SJCRH30 (cell line): ENCODE measurements around the gene UNC79. TPM values are rescaled to one million over a fixed set of nuclear protein-coding genes. Genes with fewer than 3 reads are reported as not detected.

Experiments used
- DNase-seq, 2 experiments: peaks; one replicate each; pipeline ENCODE4 v3.0.0-alpha.2; 2015 to 2020
- H3K27ac ChIP-seq: fragments of 250-450 bp; sonication (Bioruptor Pico); 2 replicates; pipeline ENCODE4 v1.5.1; 2020; ENCODE audit warnings: mild to moderate bottlenecking, moderate library complexity
- H3K27me3 ChIP-seq: fragments of 250-450 bp; sonication (Bioruptor Pico); 2 replicates; pipeline ENCODE4 v1.5.1; 2020; ENCODE audit warnings: mild to moderate bottlenecking, moderate library complexity
- H3K36me3 ChIP-seq: fragments of 250-450 bp; sonication (Bioruptor Pico); 2 replicates; pipeline ENCODE4 v1.5.1; 2020; ENCODE audit warnings: mild to moderate bottlenecking, moderate library complexity
- H3K4me1 ChIP-seq: fragments of 250-450 bp; sonication (Bioruptor Pico); 2 replicates; pipeline ENCODE4 v1.5.1; 2020; ENCODE audit warnings: mild to moderate bottlenecking, moderate library complexity
- H3K4me3 ChIP-seq: fragments of 250-450 bp; sonication (Bioruptor Pico); 2 replicates; pipeline ENCODE4 v1.5.1; 2020; ENCODE audit warnings: mild to moderate bottlenecking, moderate library complexity
- H3K9me3 ChIP-seq: fragments of 250-450 bp; sonication (Bioruptor Pico); replicated peaks from 2 replicates; pipeline ENCODE4 v1.5.1; 2020; ENCODE audit warnings: mild to moderate bottlenecking, moderate library complexity
- total RNA-seq: library from RNA; depleted of rRNA; stranded (reverse); fragments of >200 nt; shearing (Covaris generic); gene quantifications from 2 replicates; pipeline ENCODE4 v1.2.3, GENCODE V29; 2014

UNC79 gene
- total RNA-seq, 1 experiment from 2014 or later: not detected

GRCh38 chr14:93685121-93685895 is 254.6 kb downstream of the UNC79 start:
- no peaks in the 10 kb centered on the region for H3K9me3 ChIP-seq
- H3K4me3 ChIP-seq: no peak overlapping the region
- no peak overlapping the region for H3K27ac ChIP-seq
- H3K4me1 ChIP-seq: no peaks in the 10 kb centered on the region
- no peak for DNase-seq
- no peaks in the 10 kb centered on the region for H3K27me3 ChIP-seq
- H3K36me3 ChIP-seq: no peaks in the 10 kb centered on the region; the same call in 1 of the 2 replicates

DNA sequence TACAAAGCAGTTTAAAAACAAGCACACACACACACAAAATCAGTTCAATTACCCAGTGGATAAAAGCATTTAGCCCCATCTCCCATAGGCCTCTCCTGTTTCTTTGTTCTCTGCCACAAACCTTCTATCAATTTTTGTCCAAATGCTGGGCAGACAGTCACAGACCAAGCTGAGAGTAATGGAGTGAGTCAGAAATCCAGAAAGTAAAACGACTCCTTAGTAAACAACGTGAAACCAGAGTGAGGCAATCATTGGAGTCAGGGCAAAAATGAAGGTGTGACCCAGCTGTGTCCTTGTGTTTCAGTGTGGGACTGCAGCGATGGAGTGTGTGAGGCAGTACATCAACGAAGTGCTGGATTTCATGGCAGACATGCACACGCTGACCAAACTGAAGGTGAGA is 255.5 kb downstream of the UNC79 start:
- no peak for DNase-seq
- Histone ChIP-seq H3K27me3 (no peaks in the 10 kb centered on the region), H3K9me3 (no peaks in the 10 kb centered on the region), H3K36me3 (no peaks in the 10 kb centered on the region; the same call in 1 of the 2 replicates), H3K4me1 (no peaks in the 10 kb centered on the region), H3K4me3 (no peak overlapping the region), H3K27ac (no peak overlapping the region)

- Histone ChIP-seq H3K27ac (no peak overlapping the region), H3K4me3 (no peak overlapping the region), H3K27me3 (no peaks in the 10 kb centered on the region), H3K4me1 (no peaks in the 10 kb centered on the region), H3K36me3 (no peaks in the 10 kb centered on the region; the same call in 1 of the 2 replicates), H3K9me3 (no peaks in the 10 kb centered on the region)
- DNase-seq: no peak
These were observed 257.5 kb downstream of the UNC79 start for GRCh38 chr14:93688239-93688666.

GRCh38 chr14:93688820-93689219 is 258.1 kb downstream of the UNC79 start:
- H3K4me1 ChIP-seq: no peaks in the 10 kb centered on the region
- H3K4me3 ChIP-seq: no peak overlapping the region
- no peak overlapping the region for H3K27ac ChIP-seq
- H3K36me3 ChIP-seq: no peaks in the 10 kb centered on the region; the same call in 1 of the 2 replicates
- H3K9me3 ChIP-seq: no peaks in the 10 kb centered on the region
- no peaks in the 10 kb centered on the region for H3K27me3 ChIP-seq
- no peak for DNase-seq

- DNase-seq: no peak
- no peaks in the 10 kb centered on the region for H3K27me3 ChIP-seq
- H3K27ac ChIP-seq: no peak overlapping the region
- no peak overlapping the region for H3K4me3 ChIP-seq
- no peaks in the 10 kb centered on the region for H3K36me3 ChIP-seq
- no peaks in the 10 kb centered on the region for H3K4me1 ChIP-seq
- no peaks in the 10 kb centered on the region for H3K9me3 ChIP-seq
These were observed 259.4 kb downstream of the UNC79 start for GRCh38 chr14:93690146-93690545.

- no peaks in the 10 kb centered on the region for H3K4me1 ChIP-seq
- H3K9me3 ChIP-seq: no peaks in the 10 kb centered on the region
- no peak overlapping the region for H3K27ac ChIP-seq
- no peaks in the 10 kb centered on the region for H3K36me3 ChIP-seq
- no peak overlapping the region for H3K4me3 ChIP-seq
- DNase-seq: no peak
- H3K27me3 ChIP-seq: no peaks in the 10 kb centered on the region
These were observed 260.5 kb downstream of the UNC79 start for GRCh38 chr14:93691042-93691780.

- H3K27ac ChIP-seq: no peak overlapping the region
- DNase-seq: no peak
- H3K9me3 ChIP-seq: no peaks in the 10 kb centered on the region
These were observed 263.2 kb downstream of the UNC79 start for GRCh38 chr14:93693914-93694313.

GRCh38 chr14:93700928-93701327 is 270.2 kb downstream of the UNC79 start:
- H3K36me3 ChIP-seq: no peaks in the 10 kb centered on the region
- H3K9me3 ChIP-seq: no peaks in the 10 kb centered on the region
- 0 out of 2 replicates have a peak, but pooled peaks cover 5% of the 10 kb centered on the region for H3K27me3 ChIP-seq
- H3K27ac ChIP-seq: no peak overlapping the region
- H3K4me1 ChIP-seq: no peaks in the 10 kb centered on the region
- no peak overlapping the region for H3K4me3 ChIP-seq
- no peak for DNase-seq

More at GRCh38 chr14:93693914-93694313, 263.2 kb downstream of the UNC79 start:
- Histone ChIP-seq H3K4me3 (no peak overlapping the region), H3K27me3 (no peaks in the 10 kb centered on the region), H3K4me1 (no peaks in the 10 kb centered on the region), H3K36me3 (no peaks in the 10 kb centered on the region)

DNA sequence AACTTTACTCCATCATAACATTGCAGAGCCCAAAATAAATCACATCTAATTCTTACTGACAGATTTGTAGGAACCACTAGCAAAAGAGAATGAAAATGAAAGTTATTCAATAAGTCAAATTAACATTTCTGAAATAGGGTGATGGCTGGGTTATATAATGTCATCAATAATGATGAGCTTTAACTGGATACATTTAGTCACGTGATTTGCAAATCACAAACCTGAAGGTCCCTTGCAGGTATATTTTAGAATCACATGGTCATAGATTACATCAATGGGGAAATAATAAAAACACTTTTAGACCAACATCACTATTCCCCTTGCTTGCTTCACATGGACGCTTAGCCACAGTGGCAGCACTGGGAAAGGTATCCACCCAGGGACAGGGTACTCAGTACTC is 270.8 kb downstream of the UNC79 start:
- H3K27me3 ChIP-seq: 0 out of 2 replicates have a peak, but pooled peaks cover 5% of the 10 kb centered on the region
- no peaks in the 10 kb centered on the region for H3K9me3 ChIP-seq
- H3K4me3 ChIP-seq: no peak overlapping the region
- DNase-seq: no peak
- no peaks in the 10 kb centered on the region for H3K4me1 ChIP-seq
- no peaks in the 10 kb centered on the region for H3K36me3 ChIP-seq
- H3K27ac ChIP-seq: no peak overlapping the region

- DNase-seq: no peak
- Histone ChIP-seq H3K9me3 (no peaks in the 10 kb centered on the region), H3K27me3 (0 out of 2 replicates have a peak, but pooled peaks cover 5% of the 10 kb centered on the region), H3K36me3 (no peaks in the 10 kb centered on the region), H3K4me3 (no peak overlapping the region), H3K27ac (no peak overlapping the region), H3K4me1 (no peaks in the 10 kb centered on the region)
These were observed 272.2 kb downstream of the UNC79 start for GRCh38 chr14:93702946-93703345.

- Histone ChIP-seq H3K9me3 (no peaks in the 10 kb centered on the region), H3K27ac (no peak overlapping the region), H3K27me3 (0 out of 2 replicates have a peak, but pooled peaks cover 5% of the 10 kb centered on the region), H3K4me1 (no peaks in the 10 kb centered on the region), H3K4me3 (no peak overlapping the region), H3K36me3 (no peaks in the 10 kb centered on the region)
- no peak for DNase-seq
These were observed 273.2 kb downstream of the UNC79 start for GRCh38 chr14:93703941-93704340.

- H3K4me3 ChIP-seq: no peak overlapping the region
These were observed 274.9 kb downstream of the UNC79 start for GRCh38 chr14:93705513-93706156.

DNA sequence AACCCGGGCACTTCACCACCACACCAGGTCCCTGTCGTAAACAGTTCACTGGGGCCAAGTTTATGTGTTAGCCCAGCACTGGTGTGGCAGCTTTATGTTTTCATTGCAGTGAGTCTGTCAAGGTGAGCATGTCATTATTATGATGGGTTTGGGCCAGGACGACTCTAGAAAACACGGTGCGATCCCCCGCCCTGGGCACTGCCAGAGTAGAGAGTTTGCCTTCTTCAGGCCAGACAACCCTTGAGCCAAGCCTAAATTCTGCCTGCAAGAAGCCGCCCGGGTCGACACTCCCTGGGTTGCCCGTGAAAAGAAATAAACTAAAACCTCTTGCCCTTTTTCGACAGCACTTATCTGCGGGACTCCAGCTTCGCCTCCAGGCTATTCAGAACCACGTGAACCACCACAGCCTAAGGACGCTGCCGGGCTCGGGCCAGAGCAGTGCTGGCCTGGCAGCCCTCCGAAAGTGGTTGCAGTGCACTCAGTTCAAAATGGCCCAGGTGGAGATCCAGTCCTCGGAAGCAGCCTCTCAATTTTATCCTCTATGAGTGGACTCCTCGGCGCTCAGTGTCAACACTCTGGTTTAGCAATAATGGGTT is 275.7 kb downstream of the UNC79 start:
- Histone ChIP-seq H3K27ac (no peak overlapping the region), H3K4me1 (no peaks in the 10 kb centered on the region), H3K9me3 (no peaks in the 10 kb centered on the region), H3K4me3 (no peak overlapping the region), H3K36me3 (no peaks in the 10 kb centered on the region), H3K27me3 (0 out of 2 replicates have a peak, but pooled peaks cover 5% of the 10 kb centered on the region)
- no peak for DNase-seq

More at GRCh38 chr14:93705513-93706156, 274.9 kb downstream of the UNC79 start:
- Histone ChIP-seq H3K27ac (no peak overlapping the region), H3K27me3 (0 out of 2 replicates have a peak, but pooled peaks cover 5% of the 10 kb centered on the region), H3K36me3 (no peaks in the 10 kb centered on the region), H3K9me3 (no peaks in the 10 kb centered on the region), H3K4me1 (no peaks in the 10 kb centered on the region)
- DNase-seq: no peak

GRCh38 chr14:93707475-93707874 is 276.7 kb downstream of the UNC79 start:
- no peaks in the 10 kb centered on the region for H3K9me3 ChIP-seq
- 0 out of 2 replicates have a peak, but pooled peaks cover 5% of the 10 kb centered on the region for H3K27me3 ChIP-seq
- H3K4me1 ChIP-seq: no peaks in the 10 kb centered on the region
- DNase-seq: no peak
- no peak overlapping the region for H3K4me3 ChIP-seq
- H3K27ac ChIP-seq: no peak overlapping the region
- no peaks in the 10 kb centered on the region for H3K36me3 ChIP-seq
